Endothelial cell (in vitro differentiated cells): ENCODE data around the gene KLHL40. TPM values are rescaled to one million over a fixed set of nuclear protein-coding genes. Genes with fewer than 3 reads are reported as not detected.
A peak's percentile ranks its signal among the peaks of the same experiment; 100 is the strongest.

ENCODE experiments used
- DNase-seq: peaks from one replicate; pipeline ENCODE4 v3.0.0; 2021; ENCODE audit warnings: low spot score
- H3K27ac Mint-ChIP-seq: one replicate; pipeline ENCODE4 v1.8.0; 2021; ENCODE audit warnings: mixed read lengths, inconsistent platforms; ENCODE audit not compliant: unreplicated experiment
- H3K27me3 Mint-ChIP-seq: one replicate; pipeline ENCODE4 v1.8.0; 2021; ENCODE audit warnings: mild to moderate bottlenecking, moderate library complexity, mixed read lengths, inconsistent platforms; ENCODE audit not compliant: unreplicated experiment
- H3K36me3 Mint-ChIP-seq: one replicate; pipeline ENCODE4 v1.8.0; 2021; ENCODE audit warnings: mild to moderate bottlenecking, low read depth, mixed read lengths, inconsistent platforms; ENCODE audit not compliant: unreplicated experiment
- H3K4me1 Mint-ChIP-seq: one replicate; pipeline ENCODE4 v1.8.0; 2021; ENCODE audit warnings: mild to moderate bottlenecking, mixed read lengths, inconsistent platforms; ENCODE audit not compliant: unreplicated experiment
- H3K4me3 Mint-ChIP-seq: one replicate; pipeline ENCODE4 v1.8.0; 2021; ENCODE audit warnings: mild to moderate bottlenecking, mixed read lengths, inconsistent platforms; ENCODE audit not compliant: unreplicated experiment
- H3K9me3 Mint-ChIP-seq: one replicate; pipeline ENCODE4 v1.8.0; 2021; ENCODE audit warnings: mixed read lengths, inconsistent platforms; ENCODE audit not compliant: unreplicated experiment
- total RNA-seq: library from RNA; stranded (reverse); fragmentation: NEBNext Ultra II Directional; extraction: Animal tissue kit (Norgen Biotek cat#: 25700); gene quantifications from one replicate; pipeline ENCODE4 v1.2.1, GENCODE V29; 2021; ENCODE audit not compliant: unreplicated experiment
- TF ChIP-seq, protein P1 (sequence below): fragments of 200-600 bp; sonication (generic); IDR thresholded peaks from one replicate; pipeline ENCODE4 v1.5.0; 2021; ENCODE audit warnings: antibody characterized with exemption; ENCODE audit not compliant: unreplicated experiment

Gene KLHL40
- total RNA-seq, 1 donor from 2014 or later = not detected

DNA sequence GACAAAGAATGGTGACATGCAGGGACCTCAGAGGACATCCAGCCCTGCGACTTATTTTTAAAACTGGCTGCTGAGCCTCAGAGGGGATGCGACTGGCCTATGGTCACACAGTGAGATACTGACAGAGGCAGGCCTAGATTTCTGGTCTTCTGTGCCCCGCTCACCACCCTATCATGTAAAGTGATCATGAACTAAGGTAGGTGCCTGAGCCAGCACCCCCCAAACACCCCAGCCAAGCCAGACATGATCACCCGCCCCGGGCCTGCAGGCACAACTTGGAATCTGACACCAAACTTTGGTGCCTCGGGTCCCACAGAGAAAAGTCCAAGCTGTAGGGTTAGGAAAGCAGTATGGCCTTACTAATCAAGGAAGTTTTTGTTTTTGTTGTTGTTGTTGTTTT lies 51.2 kb downstream of the KLHL40 start:
- H3K27ac Mint-ChIP-seq = no peak overlapping the region
- no peaks in the 10 kb centered on the region for H3K36me3 Mint-ChIP-seq
- no peaks in the 10 kb centered on the region for H3K4me1 Mint-ChIP-seq
- TF ChIP-seq, protein P1, sequence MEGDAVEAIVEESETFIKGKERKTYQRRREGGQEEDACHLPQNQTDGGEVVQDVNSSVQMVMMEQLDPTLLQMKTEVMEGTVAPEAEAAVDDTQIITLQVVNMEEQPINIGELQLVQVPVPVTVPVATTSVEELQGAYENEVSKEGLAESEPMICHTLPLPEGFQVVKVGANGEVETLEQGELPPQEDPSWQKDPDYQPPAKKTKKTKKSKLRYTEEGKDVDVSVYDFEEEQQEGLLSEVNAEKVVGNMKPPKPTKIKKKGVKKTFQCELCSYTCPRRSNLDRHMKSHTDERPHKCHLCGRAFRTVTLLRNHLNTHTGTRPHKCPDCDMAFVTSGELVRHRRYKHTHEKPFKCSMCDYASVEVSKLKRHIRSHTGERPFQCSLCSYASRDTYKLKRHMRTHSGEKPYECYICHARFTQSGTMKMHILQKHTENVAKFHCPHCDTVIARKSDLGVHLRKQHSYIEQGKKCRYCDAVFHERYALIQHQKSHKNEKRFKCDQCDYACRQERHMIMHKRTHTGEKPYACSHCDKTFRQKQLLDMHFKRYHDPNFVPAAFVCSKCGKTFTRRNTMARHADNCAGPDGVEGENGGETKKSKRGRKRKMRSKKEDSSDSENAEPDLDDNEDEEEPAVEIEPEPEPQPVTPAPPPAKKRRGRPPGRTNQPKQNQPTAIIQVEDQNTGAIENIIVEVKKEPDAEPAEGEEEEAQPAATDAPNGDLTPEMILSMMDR = no peak
- H3K4me3 Mint-ChIP-seq = no peak overlapping the region
- no peaks in the 10 kb centered on the region for H3K9me3 Mint-ChIP-seq
- peaks cover 12% of the 10 kb centered on the region for H3K27me3 Mint-ChIP-seq
- DNase-seq = no peak

DNA sequence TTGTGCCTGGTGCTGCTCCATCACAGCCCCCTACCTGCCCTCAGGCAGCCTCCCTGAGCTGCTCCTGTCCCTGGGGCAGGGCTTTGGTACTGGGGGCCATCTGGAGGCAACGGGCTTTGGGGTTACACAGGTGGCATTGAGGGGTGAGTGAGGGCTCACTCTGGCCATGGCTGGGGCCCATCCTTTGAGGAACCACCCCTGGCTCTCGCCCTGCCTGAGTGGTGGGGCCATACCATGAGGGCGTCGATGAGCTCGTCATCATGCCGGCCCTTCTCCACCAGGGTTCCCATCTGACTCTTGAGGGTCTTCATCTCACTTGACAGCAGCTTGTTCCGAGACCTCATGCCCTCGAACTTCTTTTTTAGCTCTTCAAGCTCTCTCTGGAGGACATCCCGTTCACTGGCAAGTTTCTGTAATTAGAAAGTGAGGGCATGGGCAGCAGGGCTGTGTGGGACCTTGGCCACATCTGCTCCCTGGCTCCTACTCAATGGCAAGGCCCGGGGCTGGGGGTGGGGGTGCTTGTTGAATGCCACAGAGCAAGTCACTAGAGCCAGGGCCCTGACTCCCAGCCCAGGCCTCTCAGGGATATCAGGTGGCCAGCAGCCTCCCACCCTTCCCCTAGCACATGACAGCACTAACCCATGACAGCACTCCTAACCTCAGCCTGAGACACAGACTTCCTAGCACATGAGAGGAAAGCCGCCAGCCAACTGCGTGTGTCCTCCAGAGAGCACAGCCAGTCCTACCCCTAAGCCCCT lies 54.2 kb downstream of the KLHL40 start:
- Mint-ChIP-seq H3K4me3 (no peak overlapping the region), H3K27ac (no peak overlapping the region), H3K4me1 (no peaks in the 10 kb centered on the region), H3K9me3 (no peaks in the 10 kb centered on the region), H3K36me3 (no peaks in the 10 kb centered on the region), H3K27me3 (peaks cover 10% of the 10 kb centered on the region)
- TF ChIP-seq, protein P1 = no peak
- DNase-seq = peak; percentile 2

DNA sequence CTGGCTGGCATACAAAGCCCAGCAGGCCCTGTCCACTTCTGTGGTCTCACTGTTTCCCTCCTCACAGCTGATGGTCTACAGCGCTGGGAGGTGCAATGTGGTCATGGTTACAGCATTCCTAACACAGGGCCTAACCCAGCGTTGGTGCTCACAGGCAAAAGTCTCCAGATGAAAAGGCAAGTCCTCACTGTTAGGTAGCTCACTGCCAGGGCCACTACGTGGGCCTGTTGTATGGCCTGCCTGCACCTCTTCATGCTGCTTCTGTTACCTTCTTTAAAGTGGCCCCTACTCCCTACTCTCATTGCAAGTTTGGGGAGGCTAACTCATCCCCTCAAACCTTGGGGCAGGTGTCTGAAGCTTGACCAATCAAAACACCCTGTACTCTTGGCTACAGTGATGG lies 56.5 kb downstream of the KLHL40 start:
- no peaks in the 10 kb centered on the region for H3K9me3 Mint-ChIP-seq
- TF ChIP-seq, protein P1 = no peak
- H3K4me3 Mint-ChIP-seq = no peak overlapping the region
- no peak overlapping the region for H3K27ac Mint-ChIP-seq
- peaks cover 4% of the 10 kb centered on the region for H3K27me3 Mint-ChIP-seq
- peak; percentile 0 for DNase-seq
- H3K4me1 Mint-ChIP-seq = no peaks in the 10 kb centered on the region
- H3K36me3 Mint-ChIP-seq = no peaks in the 10 kb centered on the region

Other genes starting within 250 kb of the KLHL40 start
- gene VIPR1, start 182.9 kb upstream of the KLHL40 start, total RNA-seq = 5.4 TPM
- 49.6 TPM for gene SEC22C, start 103.6 kb upstream of the KLHL40 start, total RNA-seq
- 75.1 TPM for gene SS18L2, start 94.7 kb upstream of the KLHL40 start, total RNA-seq
- 118 TPM for gene NKTR, start 84.9 kb upstream of the KLHL40 start, total RNA-seq
- 20.5 TPM for gene ZBTB47, start 31.8 kb upstream of the KLHL40 start, total RNA-seq
- gene HHATL, start 17.3 kb downstream of the KLHL40 start, total RNA-seq = not detected
- 0.41 TPM for gene CCDC13, start 87.7 kb downstream of the KLHL40 start, total RNA-seq
- 60.7 TPM for gene HIGD1A, start 119.0 kb downstream of the KLHL40 start, total RNA-seq
- gene ACKR2, start 123.9 kb downstream of the KLHL40 start, total RNA-seq = 3.8 TPM
- not detected for gene CYP8B1, start 190.3 kb downstream of the KLHL40 start, total RNA-seq
- gene ZNF662, start 220.6 kb downstream of the KLHL40 start, total RNA-seq = 1.4 TPM